K562 (cell line): ENCODE measurements around the gene PPP1R12C. TPM values are rescaled to one million over a fixed set of nuclear protein-coding genes. Genes with fewer than 3 reads are reported as not detected.

ENCODE experiments used
- ARID3A ChIP-seq: IDR thresholded peaks from 2 replicates; pipeline ENCODE4 v1.6.1; 2012; ENCODE audit warnings: low read depth, low read length, improper control_type of control experiment, borderline replicate concordance
- ASH1L ChIP-seq: fragments of 450-650 bp; IDR thresholded peaks from 2 replicates; pipeline ENCODE4 v1.6.1; 2018; ENCODE audit warnings: borderline replicate concordance, mild to moderate bottlenecking, low read depth; ENCODE audit not compliant: partially characterized antibody
- CBX8 ChIP-seq: fragments of 200-600 bp; sonication (generic); IDR thresholded peaks from 2 replicates; pipeline ENCODE4 v1.6.1; 2012; ENCODE audit warnings: borderline replicate concordance, mixed run types, low read depth, mild to moderate bottlenecking, moderate library complexity, mixed read lengths, low read length, control low read depth, inconsistent platforms; ENCODE audit not compliant: poor library complexity, severe bottlenecking; ENCODE audit errors: extremely low read depth
- CHD2 ChIP-seq: IDR thresholded peaks from 2 replicates; pipeline ENCODE4 v1.6.1; 2011; ENCODE audit warnings: low read depth, low read length
- CSDE1 ChIP-seq, 2 experiments: fragments of 450-650 bp; IDR thresholded peaks; 2 replicates each; pipeline ENCODE4 v1.6.1; 2016; ENCODE audit warnings: mild to moderate bottlenecking in 1 of 2
- CXXC5 ChIP-seq: fragments of 250-450 bp; sonication (Bioruptor Pico); IDR thresholded peaks from 2 replicates; pipeline ENCODE4 v1.8.0; 2022; ENCODE audit warnings: inconsistent platforms, mild to moderate bottlenecking, moderate library complexity
- ERF ChIP-seq: fragments of 450-650 bp; formaldehyde crosslinking; IDR thresholded peaks from 2 replicates; pipeline ENCODE4 v1.4.0; 2020; ENCODE audit warnings: mild to moderate bottlenecking, mixed read lengths
- HCFC1 ChIP-seq: IDR thresholded peaks from 2 replicates; pipeline ENCODE4 v1.6.1; 2012; ENCODE audit warnings: low read depth, low read length, improper control_type of control experiment
- HMG20A ChIP-seq: fragments of 450-650 bp; formaldehyde crosslinking; conservative IDR thresholded peaks from 2 replicates; pipeline ENCODE4 v1.4.0; 2020; ENCODE audit warnings: mild to moderate bottlenecking, mixed read lengths
- MXI1 ChIP-seq: IDR thresholded peaks from 2 replicates; pipeline ENCODE4 v1.6.1; 2011; ENCODE audit warnings: low read depth, mild to moderate bottlenecking, improper control_type of control experiment, low read length
- NEUROD1 ChIP-seq: fragments of 150-350 bp; IDR thresholded peaks from 2 replicates; pipeline ENCODE4 v1.6.1; 2014; ENCODE audit warnings: borderline replicate concordance, low read length, low read depth; ENCODE audit not compliant: partially characterized antibody
- NFIC ChIP-seq: fragments of 450-650 bp; IDR thresholded peaks from 2 replicates; pipeline ENCODE4 v1.6.1; 2017; ENCODE audit warnings: mild to moderate bottlenecking, inconsistent platforms
- OTX1 ChIP-seq: fragments of 450-650 bp; formaldehyde crosslinking; IDR thresholded peaks from 2 replicates; pipeline ENCODE4 v1.4.0; 2022; ENCODE audit warnings: mild to moderate bottlenecking
- TCF15 ChIP-seq: fragments of 250-450 bp; sonication (Bioruptor Pico); IDR thresholded peaks from 2 replicates; pipeline ENCODE4 v1.8.0; 2022; ENCODE audit warnings: moderate library complexity, mild to moderate bottlenecking, inconsistent platforms
- TCFL5 ChIP-seq: fragments of 250-450 bp; sonication (Bioruptor Pico); conservative IDR thresholded peaks from 2 replicates; pipeline ENCODE4 v1.6.1; 2021; ENCODE audit warnings: mild to moderate bottlenecking, moderate library complexity, matching md5 sums
- USF1 ChIP-seq: sonication (generic); formaldehyde crosslinking; IDR thresholded peaks from 2 replicates; pipeline ENCODE4 v1.9.0; 2022; ENCODE audit warnings: mild to moderate bottlenecking, missing genetic modification reagents
- XRCC5 ChIP-seq: fragments of 200-400 bp; formaldehyde crosslinking; IDR thresholded peaks from 2 replicates; pipeline ENCODE4 v1.6.1; 2017; ENCODE audit warnings: low read depth, mild to moderate bottlenecking, low read length
- ZEB2 ChIP-seq: fragments of 450-650 bp; IDR thresholded peaks from 2 replicates; pipeline ENCODE4 v1.6.1; 2016
- ZKSCAN1 ChIP-seq: fragments of 150-350 bp; IDR thresholded peaks from 2 replicates; pipeline ENCODE4 v1.6.1; 2016; ENCODE audit warnings: low read depth, low read length
- ZNF174 ChIP-seq: fragments of 250-450 bp; sonication (Bioruptor Pico); IDR thresholded peaks from 2 replicates; pipeline ENCODE4 v1.4.0; 2020; ENCODE audit warnings: mild to moderate bottlenecking
- ZNF436 ChIP-seq: fragments of 250-450, 450-650 bp; sonication (Bioruptor Pico); formaldehyde crosslinking; IDR thresholded peaks from 2 replicates; pipeline ENCODE4 v1.7.0; 2020; ENCODE audit warnings: mild to moderate bottlenecking
- polyA plus RNA-seq, 8 experiments: library from polyadenylated mRNA; depleted of rRNA in 4 of 8; stranded (reverse) in 5 of 8; unstranded in 3 of 8; fragments of >200 nt; fragmentation: Nextera tagmentation in 2 of 8; fragmentation: Illumina TruSeq in 1 of 8; extraction: Ambion mirVana in 2 of 8; extraction: Trizol in 1 of 8; gene quantifications; 2 replicates each; pipeline versions ENCODE4 v1.2.1 to v1.2.3, GENCODE V29; 2011 to 2014; ENCODE audit warnings: inconsistent platforms in 1 of 8, missing spikeins in 1 of 8
- total RNA-seq, 7 experiments: library from RNA; depleted of rRNA in 6 of 7; stranded (reverse); fragments of >200 nt in 6 of 7; fragmentation: Illumina TruSeq in 2 of 7; extraction: Trizol in 2 of 7; gene quantifications; 2 replicates each; pipeline versions ENCODE4 v1.2.1 to v1.2.3, GENCODE V29; 2011 to 2021; ENCODE audit warnings: low replicate concordance in 1 of 7

Gene PPP1R12C
- total and polyA plus RNA-seq, 9 of the 15 experiments (the other 6 are each of a cell fraction or from before 2014, with no cell fraction given) = 1.8 to 136 (median 33.7) TPM

- TF ChIP-seq TCF15 (CRISPR knock-in tag) (0 out of 2 replicates have a peak, but pooled peaks have one; percentile 55), ZNF436 (CRISPR knock-in tag) (peak; percentile 21; the same call in 1 of the 2 replicates), ZEB2 (peak; percentile 58; the same call in 1 of the 2 replicates), CHD2 (peak; percentile 82), HMG20A (CRISPR knock-in tag) (0 out of 2 replicates have a peak, but pooled peaks have one; percentile 47), XRCC5 (peak; percentile 59; the same call in 1 of the 2 replicates), NFIC (no peak), ASH1L (peak; percentile 94), ZKSCAN1 (no peak), TCFL5 (CRISPR knock-in tag) (0 out of 2 replicates have a peak, but pooled peaks have one; percentile 34), ERF (0 out of 2 replicates have a peak, but pooled peaks have one; percentile 72), MXI1 (peak; percentile 95), ZNF174 (CRISPR knock-in tag) (0 out of 2 replicates have a peak, but pooled peaks have one; percentile 39), ARID3A (peak; percentile 64; the same call in 1 of the 2 replicates), USF1 (0 out of 2 replicates have a peak, but pooled peaks have one; percentile 17), CBX8 (no peak), CXXC5 (CRISPR knock-in tag) (peak; percentile 11; the same call in 1 of the 2 replicates), OTX1 (0 out of 2 replicates have a peak, but pooled peaks have one; percentile 52), CSDE1 (IDR thresholded peaks at IDR 0.05) (peak in 1 of 2 experiments; percentile 100; a peak in 2 of 4 replicates), NEUROD1 (peak; percentile 95), HCFC1 (0 out of 2 replicates have a peak, but pooled peaks have one; percentile 2)
Observed at GRCh38 chr19:55166530-55167268, 49.3 kb upstream of the PPP1R12C start, which contains the start of gene DNAAF3 (continued).
